ENCODE measurements around the gene CSNK1D.

CSNK1D gene

DNA sequence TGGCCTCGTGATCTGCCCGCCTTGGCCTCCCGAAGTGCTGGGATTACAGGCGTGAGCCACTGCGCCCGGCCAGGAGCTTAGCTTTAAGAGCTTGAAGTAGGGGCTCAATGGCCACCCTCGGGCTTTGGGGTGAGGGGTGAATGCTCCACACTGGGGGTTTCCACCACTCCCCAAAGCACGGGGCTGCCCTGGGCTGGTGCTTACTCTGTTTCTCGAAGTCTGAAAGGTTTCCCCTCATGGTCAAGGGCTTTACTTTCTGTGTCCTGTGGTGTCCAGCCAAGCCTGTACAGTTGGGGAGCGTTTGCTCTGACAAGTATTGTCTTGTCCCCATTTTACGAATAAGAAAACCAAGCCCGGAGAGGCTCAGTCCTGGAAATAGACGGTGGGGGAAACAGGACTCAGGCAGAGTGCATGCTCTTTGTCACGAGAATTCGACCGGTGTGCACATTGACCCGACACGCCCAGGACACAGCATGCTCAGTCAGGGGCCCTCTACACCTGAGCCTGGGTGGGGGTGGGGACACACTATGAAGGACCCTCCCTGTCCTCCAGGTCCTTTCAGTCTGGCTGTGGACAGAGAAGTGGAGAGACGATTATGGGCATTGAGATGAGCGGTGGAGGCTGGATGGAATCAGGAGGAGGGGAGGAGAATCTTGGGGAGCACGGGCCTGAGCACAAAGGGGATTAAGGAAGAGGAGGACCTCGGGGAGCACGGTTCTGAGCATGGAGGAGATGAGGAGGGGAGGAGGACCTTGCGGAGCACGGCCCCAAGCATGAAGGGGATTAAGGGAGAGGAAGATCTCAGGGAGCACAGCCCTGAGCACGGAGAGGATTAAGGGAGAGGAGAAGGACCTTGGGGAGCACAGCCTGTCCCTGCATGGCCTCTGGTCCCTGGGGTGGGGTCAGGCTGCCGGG, 36.4 kb upstream of the CSNK1D start:
- TF ChIP-seq SPI1 (IDR thresholded peaks at IDR 0.05; ENCODE audit: low read depth, low read length), result no peak
- no peak for TF ChIP-seq PAX5 (IDR thresholded peaks at IDR 0.05; ENCODE audit: insufficient read depth, low read length, severe bottlenecking)
- TF ChIP-seq TAF1 (IDR thresholded peaks at IDR 0.05; ENCODE audit: low read depth, low read length), result no peak
- no peak for TF ChIP-seq POU2F2 (IDR thresholded peaks at IDR 0.05; ENCODE audit: low read depth, low read length)
- no peak for TF ChIP-seq POLR2AphosphoS5 (IDR thresholded peaks at IDR 0.05; ENCODE audit: low read depth, low read length)
- no peak for TF ChIP-seq POLR2A (IDR thresholded peaks at IDR 0.05; ENCODE audit: low read depth, low read length)
- FAIRE-seq (no peak), DNase-seq (ENCODE audit: insufficient read length, low spot score) (no peak)

GRCh38 chr17:82305727-82306300, 32.3 kb upstream of the CSNK1D start:
- FAIRE-seq (no peak), DNase-seq (ENCODE audit: insufficient read length, low spot score) (no peak)
- TF ChIP-seq POLR2AphosphoS5 (IDR thresholded peaks at IDR 0.05; ENCODE audit: low read depth, low read length) (no peak), PAX5 (IDR thresholded peaks at IDR 0.05; ENCODE audit: insufficient read depth, low read length, severe bottlenecking) (no peak), SPI1 (IDR thresholded peaks at IDR 0.05; ENCODE audit: low read depth, low read length) (no peak), POLR2A (IDR thresholded peaks at IDR 0.05; ENCODE audit: low read depth, low read length) (no peak), TAF1 (IDR thresholded peaks at IDR 0.05; ENCODE audit: low read depth, low read length) (no peak), POU2F2 (IDR thresholded peaks at IDR 0.05; ENCODE audit: low read depth, low read length) (no peak)

GRCh38 chr17:82304826-82305726, 31.6 kb upstream of the CSNK1D start:
- DNase-seq (ENCODE audit: insufficient read length, low spot score) (no peak), FAIRE-seq (no peak)
- TF ChIP-seq TAF1 (IDR thresholded peaks at IDR 0.05; ENCODE audit: low read depth, low read length) (no peak), POLR2A (IDR thresholded peaks at IDR 0.05; ENCODE audit: low read depth, low read length) (no peak), POLR2AphosphoS5 (IDR thresholded peaks at IDR 0.05; ENCODE audit: low read depth, low read length) (no peak), PAX5 (IDR thresholded peaks at IDR 0.05; ENCODE audit: insufficient read depth, low read length, severe bottlenecking) (no peak), SPI1 (IDR thresholded peaks at IDR 0.05; ENCODE audit: low read depth, low read length) (no peak), POU2F2 (IDR thresholded peaks at IDR 0.05; ENCODE audit: low read depth, low read length) (no peak)

GRCh38 chr17:82303944-82304808, 30.7 kb upstream of the CSNK1D start:
- DNase-seq (ENCODE audit: insufficient read length, low spot score) (no peak), FAIRE-seq (no peak)
- TF ChIP-seq TAF1 (IDR thresholded peaks at IDR 0.05; ENCODE audit: low read depth, low read length) (no peak), POU2F2 (IDR thresholded peaks at IDR 0.05; ENCODE audit: low read depth, low read length) (no peak), SPI1 (IDR thresholded peaks at IDR 0.05; ENCODE audit: low read depth, low read length) (no peak), PAX5 (IDR thresholded peaks at IDR 0.05; ENCODE audit: insufficient read depth, low read length, severe bottlenecking) (no peak), POLR2AphosphoS5 (IDR thresholded peaks at IDR 0.05; ENCODE audit: low read depth, low read length) (no peak)

DNA sequence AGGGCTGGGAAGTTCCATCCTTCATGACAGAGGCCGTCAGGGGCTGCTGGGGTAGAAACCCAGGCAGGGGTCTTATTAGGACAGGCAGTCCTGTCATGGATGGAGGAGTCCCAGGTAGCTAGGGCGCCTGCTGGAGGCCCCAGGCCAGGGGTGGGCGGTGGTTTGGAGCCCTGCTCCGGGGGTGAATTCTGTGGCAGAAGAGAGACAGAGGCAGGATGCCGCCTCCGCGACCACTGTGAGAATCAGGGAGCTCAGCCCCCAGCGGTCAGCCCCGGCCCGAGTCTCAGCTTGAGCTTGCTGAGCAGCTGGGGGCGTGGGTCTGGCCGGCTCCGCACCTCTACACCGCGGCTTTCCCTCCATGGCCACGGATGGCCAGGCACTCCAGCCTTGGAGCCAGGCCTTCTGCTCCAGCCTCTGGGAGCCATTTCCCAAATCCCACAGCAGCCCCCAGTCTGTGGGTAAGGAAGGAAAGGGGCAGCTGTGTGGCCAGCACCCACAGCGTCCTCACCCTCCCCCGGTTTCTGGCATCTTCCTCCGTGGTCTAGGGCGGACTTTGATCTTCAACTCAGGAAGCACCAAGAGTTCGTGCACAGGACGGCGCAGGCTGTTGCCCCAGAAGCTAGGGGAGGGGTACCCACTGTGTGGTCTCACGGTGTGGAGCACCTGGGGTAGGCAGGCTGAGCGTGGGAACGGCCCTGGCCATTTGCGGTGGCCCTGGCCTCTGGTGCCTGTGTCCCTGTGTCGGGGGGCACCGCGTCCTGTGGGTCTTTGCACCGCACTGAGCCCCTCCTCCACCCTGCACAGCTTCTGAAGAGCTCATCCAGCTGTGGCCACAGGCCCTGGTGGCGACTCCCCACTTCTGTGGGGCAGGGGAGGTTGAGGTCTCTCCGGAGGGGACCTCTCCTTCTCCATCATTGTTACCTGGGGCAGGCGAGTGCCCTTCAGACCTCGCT, 29.8 kb upstream of the CSNK1D start:
- DNase-seq (ENCODE audit: insufficient read length, low spot score) (no peak), FAIRE-seq (no peak)

DNA sequence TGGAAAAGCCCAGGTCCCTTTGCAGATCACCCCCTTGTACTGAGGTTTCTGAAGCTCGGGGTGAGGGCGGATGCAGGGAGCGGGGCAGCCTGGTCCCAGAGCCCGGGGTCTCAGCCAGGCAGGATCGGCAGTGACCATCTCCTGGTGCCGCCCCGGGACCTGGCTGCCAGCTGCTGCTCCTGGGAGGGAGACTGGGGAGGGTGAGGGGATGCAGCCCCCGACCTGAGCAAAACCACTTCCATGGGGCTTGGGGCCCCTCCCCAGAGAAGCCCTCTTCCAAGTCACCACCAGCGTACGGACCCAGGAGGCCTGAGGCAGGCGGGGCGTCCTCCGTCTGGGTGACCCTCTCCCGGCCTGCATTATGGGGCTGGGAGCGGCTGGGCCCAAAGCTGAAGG, 29.1 kb upstream of the CSNK1D start:
- DNase-seq (ENCODE audit: insufficient read length, low spot score) (no peak), FAIRE-seq (no peak)
- TF ChIP-seq POLR2AphosphoS5 (IDR thresholded peaks at IDR 0.05; ENCODE audit: low read depth, low read length), result no peak
- TF ChIP-seq POLR2A (IDR thresholded peaks at IDR 0.05; ENCODE audit: low read depth, low read length), result no peak
- TF ChIP-seq TAF1 (IDR thresholded peaks at IDR 0.05; ENCODE audit: low read depth, low read length), result no peak
- TF ChIP-seq PAX5 (IDR thresholded peaks at IDR 0.05; ENCODE audit: insufficient read depth, low read length, severe bottlenecking), result no peak
- no peak for TF ChIP-seq SPI1 (IDR thresholded peaks at IDR 0.05; ENCODE audit: low read depth, low read length)
- TF ChIP-seq POU2F2 (IDR thresholded peaks at IDR 0.05; ENCODE audit: low read depth, low read length), result no peak

More for the DNA sequence above, 29.8 kb upstream of the CSNK1D start:
- no peak for TF ChIP-seq POLR2AphosphoS5 (IDR thresholded peaks at IDR 0.05; ENCODE audit: low read depth, low read length)
- no peak for TF ChIP-seq POU2F2 (IDR thresholded peaks at IDR 0.05; ENCODE audit: low read depth, low read length)
- TF ChIP-seq POLR2A (IDR thresholded peaks at IDR 0.05; ENCODE audit: low read depth, low read length), result no peak
- no peak for TF ChIP-seq PAX5 (IDR thresholded peaks at IDR 0.05; ENCODE audit: insufficient read depth, low read length, severe bottlenecking)
- no peak for TF ChIP-seq TAF1 (IDR thresholded peaks at IDR 0.05; ENCODE audit: low read depth, low read length)
- no peak for TF ChIP-seq SPI1 (IDR thresholded peaks at IDR 0.05; ENCODE audit: low read depth, low read length)

DNA sequence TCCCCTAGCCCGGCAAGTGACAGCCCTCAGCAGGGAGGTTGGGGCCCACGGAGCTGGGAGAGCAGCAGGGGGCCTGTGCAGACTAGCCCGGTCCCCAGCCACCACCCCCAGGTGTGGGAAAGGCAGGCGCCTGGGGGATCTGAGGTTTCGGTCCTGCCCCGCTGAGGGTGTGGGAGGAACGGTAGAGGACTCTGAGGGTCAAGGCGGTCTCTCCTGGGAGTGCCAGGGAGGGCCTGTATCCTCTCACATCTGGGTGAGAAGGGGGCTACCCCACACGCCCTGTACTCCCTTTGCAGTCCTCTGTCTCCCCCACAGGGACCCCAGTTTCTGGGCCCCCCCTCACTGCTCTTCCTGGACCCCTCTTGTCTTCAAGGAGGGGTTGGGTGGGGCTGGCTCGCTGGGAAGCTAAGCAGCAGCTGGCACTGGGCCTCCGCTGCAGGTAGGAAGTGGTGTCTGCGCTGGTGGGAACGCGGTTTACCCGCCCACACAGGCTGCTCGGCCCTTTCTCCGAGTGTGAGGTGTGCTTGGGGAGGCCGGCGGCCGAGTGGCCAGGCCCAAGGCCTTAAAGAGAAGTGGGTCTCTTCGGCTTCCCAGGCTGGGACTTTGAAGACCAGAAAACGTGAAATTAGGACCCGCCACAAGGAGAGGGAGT, 28.5 kb upstream of the CSNK1D start:
- TF ChIP-seq POLR2A (IDR thresholded peaks at IDR 0.05; ENCODE audit: low read depth, low read length) (no peak), SPI1 (IDR thresholded peaks at IDR 0.05; ENCODE audit: low read depth, low read length) (peak; percentile 73), POLR2AphosphoS5 (IDR thresholded peaks at IDR 0.05; ENCODE audit: low read depth, low read length) (no peak), POU2F2 (IDR thresholded peaks at IDR 0.05; ENCODE audit: low read depth, low read length) (no peak)
- peak; percentile 73 for DNase-seq (ENCODE audit: insufficient read length, low spot score)
- no peak for FAIRE-seq

Data from GM12891 (cell line).